B cell (primary cell): Measurements from ENCODE around the gene PRXL2A. TPM values are rescaled to one million over a fixed set of nuclear protein-coding genes. Genes with fewer than 3 reads are reported as not detected.

Experiments
- ATAC-seq: fragments of 200-7000 bp; cut with Tn5 transposase; one replicate; pipeline ENCODE4 v1.10.0; 2021; ENCODE audit warnings: low read depth, mild to moderate bottlenecking, moderate number of reproducible peaks, moderate library complexity
- CTCF ChIA-PET: fragments of 350-600 bp; sonication (Branson Sonifier 250); formaldehyde crosslinking; loops from one replicate; lab custom pipeline; 2021; ENCODE audit warnings: antibody characterized with exemption, inconsistent platforms; lab: Charles Lee
- POLR2A ChIA-PET: fragments of 350-600 bp; sonication (Branson Sonifier 250); formaldehyde crosslinking; loops from one replicate; lab custom pipeline; 2021; ENCODE audit warnings: antibody characterized with exemption; lab: Charles Lee
- DNase-seq: peaks from one replicate; pipeline ENCODE4 v3.0.0; 2013
- H2AFZ ChIP-seq: 2 replicates; pipeline ENCODE4 v1.6.1; 2012; ENCODE audit warnings: mild to moderate bottlenecking, low read depth, low read length; ENCODE audit not compliant: insufficient read depth, poor library complexity, severe bottlenecking
- H3K27ac ChIP-seq, 2 donors: 1 replicate in 1 of 2; 2 replicates in 1 of 2; pipeline ENCODE4 v1.5.1; 2012 to 2013; ENCODE audit warnings: low read length in 2 of 2, mild to moderate bottlenecking in 2 of 2, moderate library complexity in 1 of 2
- H3K27me3 ChIP-seq, 4 experiments: fragments of 200-600 bp in 1 of 4; sonication (generic) in 1 of 4; replicated peaks in 1 of 4; 1 replicate in 2 of 4; 2 replicates in 2 of 4; pipeline versions ENCODE4 v1.6.1 to v1.7.0; 2013 to 2016; ENCODE audit warnings: low read length in 3 of 4, mild to moderate bottlenecking in 2 of 4, mixed read lengths in 1 of 4, moderate library complexity in 1 of 4; ENCODE audit not compliant: insufficient read depth in 4 of 4, control insufficient read depth in 3 of 4; ENCODE audit errors: control extremely low read depth in 1 of 4
- H3K36me3 ChIP-seq, 2 experiments: replicated peaks in 1 of 2; 1 replicate in 1 of 2; 2 replicates in 1 of 2; pipeline versions ENCODE4 v1.6.1 to v1.7.1; 2013; ENCODE audit warnings: low read length in 1 of 2; ENCODE audit not compliant: insufficient read depth in 2 of 2, control insufficient read depth in 1 of 2; ENCODE audit errors: control extremely low read depth in 1 of 2, extremely low read depth in 1 of 2
- H3K4me1 ChIP-seq, 2 donors: fragments of 200-600 bp in 1 of 2; sonication (generic) in 1 of 2; 1 replicate in 1 of 2; 2 replicates in 1 of 2; pipeline versions ENCODE4 v1.5.1 to v1.6.1; 2013 to 2017; ENCODE audit warnings: low read length in 2 of 2; ENCODE audit not compliant: control insufficient read depth in 2 of 2, insufficient read depth in 2 of 2
- H3K4me2 ChIP-seq: replicated peaks from 2 replicates; pipeline ENCODE3; 2012; ENCODE audit warnings: mild to moderate bottlenecking, low read depth, low read length; ENCODE audit not compliant: poor library complexity, severe bottlenecking
- H3K4me3 ChIP-seq, 5 experiments: fragments of 200-600 bp in 1 of 5; sonication (generic) in 1 of 5; 1 replicate in 3 of 5; 2 replicates in 2 of 5; pipeline versions ENCODE4 v1.5.1 to v1.7.0; 2011 to 2016; ENCODE audit warnings: low read length in 4 of 5, mild to moderate bottlenecking in 4 of 5, low read depth in 2 of 5, control low read depth in 1 of 5, moderate library complexity in 1 of 5; ENCODE audit not compliant: insufficient read depth in 1 of 5; ENCODE audit errors: control extremely low read depth in 1 of 5, extremely low read depth in 1 of 5
- H3K79me2 ChIP-seq: fragments of 200-600 bp; sonication (generic); one replicate; pipeline ENCODE4 v1.6.0; 2016; ENCODE audit warnings: low read length; ENCODE audit not compliant: control insufficient read depth, insufficient read depth
- H3K9ac ChIP-seq: fragments of 200-600 bp; sonication (generic); 2 replicates; pipeline ENCODE4 v1.6.1; 2017; ENCODE audit warnings: mild to moderate bottlenecking, low read length, moderate library complexity
- H3K9me3 ChIP-seq, 3 donors: one replicate each; pipeline versions ENCODE4 v1.6.1 to v1.7.1; 2013; ENCODE audit warnings: low read length in 2 of 3; ENCODE audit not compliant: control insufficient read depth in 2 of 3, insufficient read depth in 1 of 3; ENCODE audit errors: control extremely low read depth in 1 of 3
- H4K20me1 ChIP-seq: 2 replicates; pipeline ENCODE4 v1.6.0; 2012; ENCODE audit warnings: mild to moderate bottlenecking, low read length; ENCODE audit not compliant: insufficient read depth, control insufficient read depth, poor library complexity, severe bottlenecking
- H3K27ac Mint-ChIP-seq: one replicate; pipeline ENCODE4 v1.8.0; 2021; ENCODE audit warnings: mixed read lengths
- H3K27me3 Mint-ChIP-seq: one replicate; pipeline ENCODE4 v1.8.0; 2021; ENCODE audit warnings: mixed read lengths
- H3K4me1 Mint-ChIP-seq: one replicate; pipeline ENCODE4 v1.8.0; 2021; ENCODE audit warnings: mixed read lengths
- H3K4me3 Mint-ChIP-seq: one replicate; pipeline ENCODE4 v1.8.0; 2021; ENCODE audit warnings: mixed read lengths
- H3K9me3 Mint-ChIP-seq: one replicate; pipeline ENCODE4 v1.8.0; 2022; ENCODE audit warnings: mixed read lengths; ENCODE audit not compliant: insufficient read depth
- CTCF ChIP-seq: fragments of 200-600 bp; IDR thresholded peaks from one replicate; pipeline ENCODE4 v1.8.0; 2022; ENCODE audit warnings: antibody characterized with exemption, mild to moderate bottlenecking
- EZH2 ChIP-seq: IDR thresholded peaks from 2 replicates; pipeline ENCODE4 v1.6.1; 2012; ENCODE audit warnings: borderline replicate concordance, low read depth, mild to moderate bottlenecking, moderate library complexity, low read length; ENCODE audit not compliant: insufficient read depth, poor library complexity, severe bottlenecking
- WGBS: methylation state at CpG from one replicate; pipeline ENCODE4 v1.1.5; 2013; ENCODE audit warnings: missing lambda C conversion rate; ENCODE audit not compliant: insufficient coverage; 5-methylcytosine and 5-hydroxymethylcytosine counted together
- intact Hi-C: fragments of 100-400 bp; cut with micrococcal nuclease; formaldehyde crosslinking; loops from one replicate; pipeline ENCODE4 v1.10.0; 2022
- polyA plus RNA-seq: library from polyadenylated mRNA; depleted of rRNA; stranded (reverse); fragments of >200 nt; gene quantifications from 2 replicates; pipeline ENCODE4 v1.2.3, GENCODE V29; 2012
- total RNA-seq, 2 donors: library from RNA; stranded (reverse); fragments of 120-200 nt in 1 of 2; gene quantifications; 1 replicate in 1 of 2; 2 replicates in 1 of 2; pipeline versions ENCODE4 v1.2.3 to v1.2.4, GENCODE V29; 2013 to 2022

The PRXL2A gene
- total and polyA plus RNA-seq, 2 donors (not counting 1 experiment from before 2014, with no cell fraction given): 2.8 to 9.4 TPM

- Histone ChIP-seq H3K4me3 (no peak overlapping the region), H3K9ac (no peak overlapping the region), H3K27me3 (no peaks in the 10 kb centered on the region), H3K27ac (peak overlapping the region in 1 of 2 donors; percentile 58), H3K4me2 (peak overlapping the region; percentile 68), H4K20me1 (peaks cover 52% of the 10 kb centered on the region), H3K9me3 (no peaks in the 10 kb centered on the region), H2AFZ (no peak overlapping the region), H3K79me2 (peaks cover 75% of the 10 kb centered on the region), H3K36me3 (no peaks in the 10 kb centered on the region), H3K4me1 (peaks cover 69 to 85% of the 10 kb centered on the region in 2 donors)
- ChIA-PET POLR2A (interaction anchor here (1.7 kb wide), 1 partner anchor 9 kb away, joined by 5 read pairs; no protein-coding TSS in a partner anchor), CTCF (interaction anchor here (1.4 to 4.0 kb wide), 3 partner anchors 9 to 48 kb away, joined by 5 to 26 read pairs (median 19); no protein-coding TSS in a partner anchor)
- H3K4me3 Mint-ChIP-seq: peak overlapping the region; percentile 32
- no peaks in the 10 kb centered on the region for H3K27me3 Mint-ChIP-seq
- peaks cover 80% of the 10 kb centered on the region for H3K4me1 Mint-ChIP-seq
- peak overlapping the region; percentile 53 for H3K27ac Mint-ChIP-seq
- DNase-seq: no peak
- 89% methylated on average over 8 of the region's 8 CpGs for WGBS
- intact Hi-C loops: no loop called here
- no peak for TF ChIP-seq CTCF
- no peak for TF ChIP-seq EZH2
- no peaks in the 10 kb centered on the region for H3K9me3 Mint-ChIP-seq
- no peak for ATAC-seq
These were observed 49.4 kb downstream of the PRXL2A start for GRCh38 chr10:80457554-80458262.

GRCh38 chr10:80458263-80458625 lies 49.9 kb downstream of the PRXL2A start:
- intact Hi-C loops: no loop called here
- no peaks in the 10 kb centered on the region for H3K9me3 ChIP-seq
- POLR2A ChIA-PET: interaction anchor here (0.8 to 0.9 kb wide), 2 partner anchors 10 to 14 kb away, joined by 4 to 8 read pairs; no protein-coding TSS in a partner anchor
- WGBS: no CpG with 5 or more reads among the region's 4 CpGs
- no peak overlapping the region for H2AFZ ChIP-seq
- H3K9ac ChIP-seq: peak overlapping the region; percentile 44
- Mint-ChIP-seq H3K27me3 (no peaks in the 10 kb centered on the region), H3K4me1 (peaks cover 84% of the 10 kb centered on the region), H3K9me3 (no peaks in the 10 kb centered on the region), H3K4me3 (peak overlapping the region; percentile 68), H3K27ac (peak overlapping the region; percentile 90)
- ATAC-seq (no peak), DNase-seq (no peak)
- H3K79me2 ChIP-seq: peaks cover 80% of the 10 kb centered on the region
- H3K4me3 ChIP-seq: no peak overlapping the region
- H3K4me1 ChIP-seq: peaks cover 74 to 89% of the 10 kb centered on the region in 2 donors
- CTCF ChIA-PET: interaction anchor here (2.9 to 4.0 kb wide), 2 partner anchors 13 to 47 kb away, joined by 26 to 29 read pairs; no protein-coding TSS in a partner anchor
- H3K27me3 ChIP-seq: no peaks in the 10 kb centered on the region
- H4K20me1 ChIP-seq: peaks cover 55% of the 10 kb centered on the region
- TF ChIP-seq CTCF: no peak
- TF ChIP-seq EZH2: no peak
- peak overlapping the region; percentile 68 for H3K4me2 ChIP-seq
- no peaks in the 10 kb centered on the region for H3K36me3 ChIP-seq
- peak overlapping the region in 1 of 2 donors; percentile 58 for H3K27ac ChIP-seq
